Measurements from ENCODE around the gene SLC38A8. TPM values are rescaled to one million over a fixed set of nuclear protein-coding genes. Genes with fewer than 3 reads are reported as not detected.

SLC38A8 gene
- total RNA-seq, 1 donor from 2014 or later = not detected

- H3K36me3 ChIP-seq = peaks cover 39 to 80% of the 10 kb centered on the region in 2 donors
- no peak overlapping the region for H3K27ac ChIP-seq
Measured at GRCh38 chr16:84079664-84080063, 37.1 kb upstream of the SLC38A8 start.

GRCh38 chr16:84075376-84075775 lies 32.8 kb upstream of the SLC38A8 start:
- Histone ChIP-seq H3K27ac (no peak overlapping the region), H3K36me3 (peaks cover 62 to 92% of the 10 kb centered on the region in 2 donors), H3K4me3 (no peak overlapping the region), H3K27me3 (no peaks in the 10 kb centered on the region), H3K4me1 (no peaks in the 10 kb centered on the region), H3K9me3 (no peaks in the 10 kb centered on the region)
- no peak for TF ChIP-seq CTCF (IDR thresholded peaks at IDR 0.05)
- DNase-seq (ENCODE audit: low spot score in 2 of 2) = no peak
- intact Hi-C loops (cut with DNase I) = no loop called here

More at GRCh38 chr16:84079664-84080063, 37.1 kb upstream of the SLC38A8 start:
- no peaks in the 10 kb centered on the region for H3K27me3 ChIP-seq
- TF ChIP-seq CTCF (IDR thresholded peaks at IDR 0.05) = no peak
- H3K4me3 ChIP-seq = no peak overlapping the region
- no peaks in the 10 kb centered on the region for H3K9me3 ChIP-seq
- intact Hi-C loops (cut with DNase I) = no loop called here
- H3K4me1 ChIP-seq = peaks cover 4 to 5% of the 10 kb centered on the region in 2 donors
- DNase-seq (ENCODE audit: low spot score in 2 of 2) = no peak

GRCh38 chr16:84074721-84075120 lies 32.1 kb upstream of the SLC38A8 start:
- intact Hi-C loops (cut with DNase I) = no loop called here
- Histone ChIP-seq H3K27ac (no peak overlapping the region), H3K4me3 (no peak overlapping the region), H3K9me3 (no peaks in the 10 kb centered on the region), H3K27me3 (no peaks in the 10 kb centered on the region), H3K36me3 (peaks cover 64 to 91% of the 10 kb centered on the region in 2 donors), H3K4me1 (no peaks in the 10 kb centered on the region)
- TF ChIP-seq CTCF (IDR thresholded peaks at IDR 0.05) = no peak
- no peak for DNase-seq (ENCODE audit: low spot score in 2 of 2)

GRCh38 chr16:84072014-84072413 lies 29.4 kb upstream of the SLC38A8 start:
- Histone ChIP-seq H3K27me3 (no peaks in the 10 kb centered on the region), H3K4me3 (no peak overlapping the region), H3K36me3 (peaks cover 83 to 92% of the 10 kb centered on the region in 2 donors), H3K27ac (no peak overlapping the region), H3K9me3 (no peaks in the 10 kb centered on the region), H3K4me1 (no peaks in the 10 kb centered on the region)
- no peak for TF ChIP-seq CTCF (IDR thresholded peaks at IDR 0.05)
- DNase-seq (ENCODE audit: low spot score in 2 of 2) = no peak
- intact Hi-C loops (cut with DNase I) = no loop called here

- intact Hi-C loops (cut with DNase I) = no loop called here
- peaks cover 87 to 95% of the 10 kb centered on the region in 2 donors for H3K36me3 ChIP-seq
Measured at GRCh38 chr16:84071121-84071520, 28.5 kb upstream of the SLC38A8 start.

More at GRCh38 chr16:84071121-84071520, 28.5 kb upstream of the SLC38A8 start:
- Histone ChIP-seq H3K9me3 (no peaks in the 10 kb centered on the region), H3K4me1 (no peaks in the 10 kb centered on the region), H3K27me3 (no peaks in the 10 kb centered on the region), H3K27ac (no peak overlapping the region), H3K4me3 (no peak overlapping the region)
- no peak for TF ChIP-seq CTCF (IDR thresholded peaks at IDR 0.05)
- DNase-seq (ENCODE audit: low spot score in 2 of 2) = no peak

Measured in ascending aorta (tissue), 2 donors.